ENCODE measurements around the gene FBXW4.

DNA sequence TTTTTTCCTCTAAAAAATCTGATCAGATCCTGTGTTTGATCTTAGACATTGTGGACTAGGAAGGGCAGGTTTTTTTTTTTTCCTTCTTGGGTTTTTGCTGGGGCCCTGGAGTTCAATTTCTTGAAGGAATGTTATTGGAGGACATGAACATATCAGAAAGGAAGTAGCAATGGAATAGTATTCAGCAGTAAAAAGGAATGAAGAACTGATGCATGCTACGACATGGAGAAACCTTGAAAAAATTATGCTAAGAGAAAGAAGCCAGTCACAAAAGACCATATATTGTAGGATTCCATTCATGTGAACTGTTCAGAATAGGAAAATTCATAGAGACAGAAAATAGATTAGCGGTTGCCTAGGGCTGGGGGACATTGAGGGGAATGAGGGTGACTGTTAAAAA is 47.0 kb upstream of the FBXW4 start:
- TF ChIP-seq CTCF (IDR thresholded peaks at IDR 0.05) (no peak), POLR2A (IDR thresholded peaks at IDR 0.05) (no peak)

All from right lobe of liver (tissue), 4 donors.